Duodenal mucosa (tissue), 2 donors: ENCODE measurements around the gene NGRN.

ENCODE experiments used
- H3K27ac ChIP-seq: one replicate; pipeline ENCODE4 v1.7.0; 2013; ENCODE audit warnings: low read depth, low read length
- H3K27me3 ChIP-seq, 2 donors: one replicate each; pipeline ENCODE4 v1.7.0; 2013; ENCODE audit warnings: low read length in 2 of 2, control low read depth in 1 of 2; ENCODE audit not compliant: insufficient read depth in 2 of 2, control insufficient read depth in 1 of 2
- H3K36me3 ChIP-seq, 2 donors: one replicate each; pipeline ENCODE4 v1.7.0; 2013; ENCODE audit warnings: low read length in 2 of 2, control low read depth in 1 of 2; ENCODE audit not compliant: insufficient read depth in 2 of 2, control insufficient read depth in 1 of 2
- H3K4me1 ChIP-seq, 2 donors: one replicate each; pipeline ENCODE4 v1.7.0; 2013; ENCODE audit warnings: low read length in 2 of 2, control low read depth in 1 of 2; ENCODE audit not compliant: insufficient read depth in 2 of 2, control insufficient read depth in 1 of 2
- H3K4me3 ChIP-seq, 2 donors: one replicate each; pipeline ENCODE4 v1.7.0; 2013; ENCODE audit warnings: low read length in 2 of 2, low read depth in 1 of 2
- H3K9ac ChIP-seq, 2 donors: one replicate each; pipeline ENCODE4 v1.7.0; 2013; ENCODE audit warnings: low read length in 2 of 2, low read depth in 1 of 2
- H3K9me3 ChIP-seq, 2 donors: one replicate each; pipeline ENCODE4 v1.7.0; 2013; ENCODE audit warnings: low read length in 2 of 2, control low read depth in 1 of 2; ENCODE audit not compliant: control insufficient read depth in 1 of 2

The NGRN gene

DNA sequence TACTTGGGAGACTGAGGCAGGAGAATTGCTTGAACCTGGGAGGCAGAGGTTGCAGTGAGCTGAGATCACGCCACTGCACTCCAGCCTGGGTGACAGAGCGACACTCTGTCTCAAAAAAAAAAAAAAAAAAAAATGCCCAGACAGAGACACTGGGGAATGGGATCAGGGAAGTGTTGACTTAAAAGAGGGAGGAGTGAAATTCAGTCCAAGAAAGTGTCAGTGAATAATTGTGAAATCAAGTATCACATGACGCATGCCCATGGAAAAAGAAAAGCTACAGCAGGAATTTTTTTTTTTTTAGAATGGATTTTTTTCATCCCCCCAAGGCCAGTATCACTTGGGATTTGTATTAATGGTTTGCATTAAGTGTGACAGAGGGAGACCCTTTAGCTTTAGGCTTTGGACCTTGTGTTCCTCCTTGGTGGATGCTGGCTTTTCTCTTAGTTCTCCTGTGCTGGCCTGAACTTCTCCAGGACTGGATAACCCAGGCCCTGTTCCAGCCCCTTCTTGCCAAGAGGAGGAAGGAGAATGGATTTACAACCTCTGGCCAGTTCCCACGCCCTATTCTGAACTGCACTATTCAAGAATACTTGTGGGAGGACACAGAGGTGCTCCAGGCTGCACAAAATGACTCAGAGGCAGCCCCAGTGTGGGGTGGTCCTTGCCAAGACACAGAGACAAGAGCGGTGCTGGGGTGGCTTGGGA, 50.0 kb downstream of the NGRN start:
- Histone ChIP-seq H3K4me1 (peaks cover 9 to 14% of the 10 kb centered on the region in 2 donors), H3K9ac (no peak overlapping the region), H3K9me3 (no peaks in the 10 kb centered on the region), H3K27ac (no peak overlapping the region), H3K36me3 (no peaks in the 10 kb centered on the region), H3K27me3 (no peaks in the 10 kb centered on the region), H3K4me3 (no peak overlapping the region)

DNA sequence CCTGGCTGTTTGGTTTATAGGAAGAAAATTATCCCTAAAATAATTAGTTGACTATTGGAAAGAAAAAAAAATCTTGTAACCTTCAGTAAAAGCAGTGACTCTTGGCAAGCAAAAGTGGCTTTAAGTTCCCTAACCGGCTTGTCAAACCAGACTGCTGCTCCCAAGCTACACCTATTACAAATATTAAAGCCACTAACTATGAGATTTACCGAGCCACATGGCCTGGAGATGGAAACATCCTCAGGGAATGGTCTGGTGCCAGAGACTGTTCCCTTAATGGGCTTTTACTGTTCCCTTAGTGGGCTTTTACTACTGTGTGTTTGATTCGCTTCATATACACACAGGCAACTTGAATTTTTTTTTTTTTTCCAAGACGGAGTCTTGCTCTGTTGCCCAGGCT, 50.7 kb downstream of the NGRN start:
- peaks cover 10 to 18% of the 10 kb centered on the region in 2 donors for H3K4me1 ChIP-seq
- H3K27ac ChIP-seq = no peak overlapping the region
- H3K9ac ChIP-seq = no peak overlapping the region
- H3K4me3 ChIP-seq = no peak overlapping the region
- no peaks in the 10 kb centered on the region for H3K36me3 ChIP-seq
- no peaks in the 10 kb centered on the region for H3K27me3 ChIP-seq
- H3K9me3 ChIP-seq = no peaks in the 10 kb centered on the region

DNA sequence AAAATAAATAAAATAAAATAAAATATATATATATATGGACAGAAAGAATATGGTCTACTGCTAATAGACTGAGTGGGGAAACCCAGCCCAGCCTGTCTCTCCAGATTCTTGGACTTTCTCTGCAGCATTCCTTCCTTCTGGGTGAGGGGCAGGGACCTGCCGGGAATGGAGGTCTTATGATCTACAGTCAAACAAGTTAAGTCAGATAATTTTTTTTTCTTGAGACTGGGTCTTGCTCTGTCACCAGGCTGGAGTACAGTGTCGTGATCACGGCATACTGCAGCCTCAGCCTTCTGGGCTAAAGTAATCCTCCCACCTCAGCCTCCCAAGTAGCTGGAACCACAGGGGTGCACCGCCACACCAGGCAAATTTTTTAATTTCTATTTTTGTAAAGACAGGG, 53.1 kb downstream of the NGRN start:
- no peaks in the 10 kb centered on the region for H3K9me3 ChIP-seq
- no peak overlapping the region for H3K9ac ChIP-seq
- H3K4me1 ChIP-seq = peaks cover 10 to 18% of the 10 kb centered on the region in 2 donors
- H3K4me3 ChIP-seq = no peak overlapping the region
- no peak overlapping the region for H3K27ac ChIP-seq
- no peaks in the 10 kb centered on the region for H3K36me3 ChIP-seq
- no peaks in the 10 kb centered on the region for H3K27me3 ChIP-seq

DNA sequence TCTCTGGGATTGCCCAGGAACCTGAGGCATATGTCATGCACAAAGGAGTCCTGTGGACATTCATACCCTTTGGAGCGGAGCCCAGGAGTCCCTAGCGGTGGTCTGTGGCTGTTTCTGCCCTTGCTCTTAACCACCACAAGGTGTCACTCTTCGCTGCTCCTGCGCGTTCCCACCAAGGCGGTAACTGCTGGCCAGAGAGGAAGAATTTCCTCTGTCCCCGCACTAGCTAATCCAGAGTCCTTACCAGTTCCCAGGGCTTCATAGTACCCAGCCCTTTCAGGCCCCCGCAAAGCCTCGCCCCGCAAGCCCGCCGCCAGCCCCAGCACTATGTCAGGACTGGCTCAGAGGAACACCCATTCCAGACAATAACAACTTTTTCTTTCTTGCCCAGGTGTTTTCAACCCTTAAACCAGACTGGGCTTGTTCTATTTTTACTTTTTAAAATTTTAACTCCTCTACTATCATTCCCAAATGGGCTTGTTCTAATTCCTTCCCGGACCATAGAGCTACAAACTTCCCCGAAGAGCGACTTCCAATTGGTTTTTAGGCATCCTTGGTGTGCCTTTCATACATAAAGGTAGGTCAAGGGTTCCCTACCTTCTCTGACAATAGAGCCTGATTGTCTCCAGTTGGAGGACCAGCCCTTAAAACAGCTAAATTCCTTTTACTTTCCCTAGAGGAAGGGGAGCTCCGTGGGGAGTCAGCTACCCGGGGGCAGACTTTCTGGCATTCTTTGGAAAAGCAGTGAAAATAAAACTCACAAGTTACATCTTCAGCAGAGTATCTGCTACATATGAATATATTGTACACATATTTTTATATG, 54.8 kb downstream of the NGRN start:
- Histone ChIP-seq H3K27me3 (no peaks in the 10 kb centered on the region), H3K27ac (no peak overlapping the region), H3K4me3 (peak overlapping the region in 1 of 2 donors; percentile 4), H3K36me3 (no peaks in the 10 kb centered on the region), H3K4me1 (peaks cover 10 to 18% of the 10 kb centered on the region in 2 donors), H3K9me3 (no peaks in the 10 kb centered on the region), H3K9ac (peak overlapping the region in 1 of 2 donors; percentile 35)

DNA sequence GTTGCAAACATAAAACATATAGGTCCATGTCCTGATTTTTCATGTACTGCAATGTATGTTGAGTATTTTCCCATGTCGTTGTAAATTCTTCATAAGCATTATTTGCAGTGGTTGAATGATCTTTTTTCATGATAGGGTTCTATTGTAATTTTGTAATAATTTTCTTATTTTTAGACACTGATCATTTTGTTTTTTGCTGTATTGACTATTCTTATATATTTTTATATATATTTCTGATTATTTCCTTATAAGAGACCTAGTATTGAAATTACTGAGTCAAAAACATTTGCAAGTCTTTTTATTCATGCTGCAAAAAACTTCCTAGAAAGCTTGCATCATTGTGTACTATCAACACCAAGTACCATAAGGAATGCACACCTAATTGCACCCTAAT, 55.4 kb downstream of the NGRN start:
- Histone ChIP-seq H3K36me3 (no peaks in the 10 kb centered on the region), H3K4me3 (no peak overlapping the region), H3K27ac (no peak overlapping the region), H3K27me3 (no peaks in the 10 kb centered on the region), H3K9me3 (no peaks in the 10 kb centered on the region), H3K4me1 (peaks cover 5 to 12% of the 10 kb centered on the region in 2 donors), H3K9ac (no peak overlapping the region)
